BLaER1 treated with 17β-estradiol and CSF1 and Interleukin-3, amounts not matched to agents 10 nM and 100 nM (cell line): Measurements from ENCODE around the gene DIAPH3.

Experiments used
- H3K27ac ChIP-seq, 11 experiments: shearing (Covaris generic); formaldehyde crosslinking; 2 replicates each; pipeline ENCODE4 v1.8.1; 2022
- H3K27me3 ChIP-seq, 11 experiments: shearing (Covaris generic); formaldehyde crosslinking; 2 replicates each; pipeline ENCODE4 v1.8.1; 2022
- H3K36me3 ChIP-seq, 11 experiments: shearing (Covaris generic); formaldehyde crosslinking; 2 replicates each; pipeline ENCODE4 v1.8.1; 2022
- H3K4me1 ChIP-seq, 10 experiments: shearing (Covaris generic); formaldehyde crosslinking; 2 replicates each; pipeline ENCODE4 v1.8.1; 2022
- H3K4me2 ChIP-seq, 11 experiments: shearing (Covaris generic); formaldehyde crosslinking; 2 replicates each; pipeline ENCODE4 v1.8.1; 2022
- H3K4me3 ChIP-seq, 10 experiments: shearing (Covaris generic); formaldehyde crosslinking; 2 replicates each; pipeline ENCODE4 v1.8.1; 2022
- H3K9ac ChIP-seq, 11 experiments: shearing (Covaris generic); formaldehyde crosslinking; 2 replicates each; pipeline ENCODE4 v1.8.1; 2022
- H3K9me3 ChIP-seq, 11 experiments: shearing (Covaris generic); formaldehyde crosslinking; replicated peaks in 1 of 11; 2 replicates each; pipeline ENCODE4 v1.8.1; 2022
- H4K20me1 ChIP-seq, 11 experiments: shearing (Covaris generic); formaldehyde crosslinking; 2 replicates each; pipeline ENCODE4 v1.8.1; 2022
- Cebpa-rat ChIP-seq, 11 experiments: shearing (Covaris generic); IDR thresholded peaks; 2 replicates each; pipeline ENCODE4 v1.8.1; 2022

DIAPH3 gene

DNA sequence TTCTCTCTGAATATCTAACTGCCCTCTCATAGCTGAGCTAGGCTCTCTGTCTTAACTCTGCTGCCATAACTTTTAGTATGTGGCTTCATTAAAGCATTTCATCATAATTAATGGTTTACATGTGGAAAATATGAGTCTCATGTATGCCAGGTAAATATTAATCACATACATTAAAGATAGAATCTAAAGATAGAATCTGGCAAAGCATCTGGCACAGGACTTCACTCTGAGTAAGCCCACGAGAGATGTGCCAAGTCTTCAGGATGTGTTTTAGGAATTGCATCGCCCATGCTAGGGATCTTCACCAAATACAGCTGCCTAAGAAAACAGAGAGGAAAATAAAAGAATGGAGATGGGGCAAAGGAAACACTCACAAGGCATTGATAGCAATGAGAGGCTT is 285.8 kb downstream of the DIAPH3 start:
- Histone ChIP-seq H3K4me3 (no peak overlapping the region), H3K4me2 (no peak overlapping the region), H3K27me3 (no peaks in the 10 kb centered on the region), H3K9me3 (peaks cover 0 to 7% (median 0%) of the 10 kb centered on the region in 11 experiments; a peak in 1 of 22 replicates), H3K36me3 (peaks cover 0 to 37% (median 19%) of the 10 kb centered on the region in 11 experiments; a peak in 14 of 22 replicates), H4K20me1 (no peaks in the 10 kb centered on the region; a peak in 1 of 22 replicates), H3K27ac (no peak overlapping the region), H3K9ac (no peak overlapping the region), H3K4me1 (peaks cover 0 to 9% (median 2%) of the 10 kb centered on the region in 10 experiments; a peak in 4 of 20 replicates)
- TF ChIP-seq Cebpa-rat (IDR thresholded peaks at IDR 0.05): no peak

GRCh38 chr13:59874973-59875372 is 288.8 kb downstream of the DIAPH3 start:
- no peaks in the 10 kb centered on the region for H4K20me1 ChIP-seq
- H3K4me1 ChIP-seq: peaks cover 0 to 9% (median 2%) of the 10 kb centered on the region in 10 experiments; a peak in 4 of 20 replicates
- no peak overlapping the region for H3K27ac ChIP-seq
- H3K36me3 ChIP-seq: peaks cover 0 to 37% (median 19%) of the 10 kb centered on the region in 11 experiments; a peak in 14 of 22 replicates
- no peak for TF ChIP-seq Cebpa-rat (IDR thresholded peaks at IDR 0.05)
- no peak overlapping the region for H3K4me2 ChIP-seq
- H3K9me3 ChIP-seq: peaks cover 0 to 7% (median 0%) of the 10 kb centered on the region in 11 experiments; a peak in 1 of 22 replicates
- H3K4me3 ChIP-seq: no peak overlapping the region
- no peak overlapping the region for H3K9ac ChIP-seq
- H3K27me3 ChIP-seq: no peaks in the 10 kb centered on the region

- H3K27ac ChIP-seq: no peak overlapping the region
- peaks cover 0 to 30% (median 18%) of the 10 kb centered on the region in 11 experiments; a peak in 14 of 22 replicates for H3K36me3 ChIP-seq
- H3K4me2 ChIP-seq: peak overlapping the region in 2 of 11 experiments; percentile 24 to 38; a peak in 1 of 22 replicates
- H3K4me3 ChIP-seq: no peak overlapping the region
- no peak overlapping the region for H3K9ac ChIP-seq
- TF ChIP-seq Cebpa-rat (IDR thresholded peaks at IDR 0.05): no peak
- no peaks in the 10 kb centered on the region for H4K20me1 ChIP-seq
- H3K27me3 ChIP-seq: no peaks in the 10 kb centered on the region
- H3K4me1 ChIP-seq: peaks cover 0 to 9% (median 2%) of the 10 kb centered on the region in 10 experiments; a peak in 4 of 20 replicates
- peaks cover 0 to 7% (median 0%) of the 10 kb centered on the region in 11 experiments; a peak in 1 of 22 replicates for H3K9me3 ChIP-seq
Observed at GRCh38 chr13:59873856-59874255, 289.9 kb downstream of the DIAPH3 start.

DNA sequence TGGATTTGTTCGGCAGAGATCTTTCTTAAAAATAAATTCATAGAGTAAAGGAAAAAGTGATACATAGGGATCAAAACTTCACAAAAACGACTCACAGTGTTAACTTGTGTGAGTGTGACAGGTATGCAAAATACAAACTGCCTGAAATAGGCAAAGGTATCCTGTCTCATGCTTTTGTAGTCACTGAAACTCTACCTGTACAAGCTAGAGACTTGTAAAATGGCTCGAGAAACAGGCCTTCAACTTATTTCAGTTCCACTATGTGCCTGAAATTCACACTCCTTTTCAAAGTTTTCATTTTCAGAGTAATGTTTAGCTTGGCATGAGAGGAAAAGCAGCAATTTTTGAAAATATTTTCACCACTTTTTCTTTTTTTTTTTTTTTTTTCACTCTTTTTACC is 290.4 kb downstream of the DIAPH3 start:
- no peak overlapping the region for H3K9ac ChIP-seq
- no peak overlapping the region for H3K4me3 ChIP-seq
- H3K36me3 ChIP-seq: peaks cover 0 to 25% (median 16%) of the 10 kb centered on the region in 11 experiments; a peak in 14 of 22 replicates
- H4K20me1 ChIP-seq: no peaks in the 10 kb centered on the region
- no peak for TF ChIP-seq Cebpa-rat (IDR thresholded peaks at IDR 0.05)
- no peak overlapping the region for H3K4me2 ChIP-seq
- no peak overlapping the region for H3K27ac ChIP-seq
- peaks cover 0 to 9% (median 2%) of the 10 kb centered on the region in 10 experiments; a peak in 4 of 20 replicates for H3K4me1 ChIP-seq
- no peaks in the 10 kb centered on the region for H3K27me3 ChIP-seq
- H3K9me3 ChIP-seq: peaks cover 0 to 7% (median 0%) of the 10 kb centered on the region in 11 experiments; a peak in 1 of 22 replicates

GRCh38 chr13:59867867-59868266 is 295.9 kb downstream of the DIAPH3 start:
- Histone ChIP-seq H3K27me3 (no peaks in the 10 kb centered on the region), H3K4me3 (no peak overlapping the region), H3K9ac (no peak overlapping the region), H4K20me1 (no peaks in the 10 kb centered on the region), H3K36me3 (no peaks in the 10 kb centered on the region), H3K4me1 (no peaks in the 10 kb centered on the region), H3K27ac (no peak overlapping the region), H3K9me3 (no peaks in the 10 kb centered on the region), H3K4me2 (no peak overlapping the region)
- no peak for TF ChIP-seq Cebpa-rat (IDR thresholded peaks at IDR 0.05)

DNA sequence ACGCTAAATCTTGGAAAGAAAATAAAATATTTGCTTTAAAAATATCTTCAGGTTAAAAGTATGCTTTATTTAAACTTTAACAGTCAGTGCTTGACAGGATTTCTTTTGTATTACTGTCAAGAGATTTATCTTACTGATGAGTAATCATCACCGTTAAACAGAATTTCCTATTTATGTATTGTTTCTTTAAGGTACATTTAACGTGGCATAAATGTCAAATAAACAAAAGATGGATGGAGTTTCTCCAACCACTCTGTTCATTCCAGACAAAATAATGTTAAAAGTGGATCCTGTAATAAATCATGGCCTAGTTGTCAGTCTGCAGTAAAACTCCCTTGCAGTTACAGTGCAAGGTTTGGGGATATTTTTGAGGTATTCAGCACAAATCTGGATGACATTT is 298.3 kb downstream of the DIAPH3 start:
- H3K4me2 ChIP-seq: no peak overlapping the region
- no peak overlapping the region for H3K4me3 ChIP-seq
- TF ChIP-seq Cebpa-rat (IDR thresholded peaks at IDR 0.05): no peak

GRCh38 chr13:59863621-59864020 is 300.1 kb downstream of the DIAPH3 start:
- Histone ChIP-seq H3K4me3 (no peak overlapping the region), H3K27me3 (no peaks in the 10 kb centered on the region), H4K20me1 (no peaks in the 10 kb centered on the region), H3K9ac (no peak overlapping the region), H3K4me1 (no peaks in the 10 kb centered on the region), H3K4me2 (no peak overlapping the region), H3K36me3 (peaks cover 0 to 16% (median 0%) of the 10 kb centered on the region in 11 experiments; a peak in 4 of 22 replicates), H3K9me3 (no peaks in the 10 kb centered on the region), H3K27ac (no peak overlapping the region)
- no peak for TF ChIP-seq Cebpa-rat (IDR thresholded peaks at IDR 0.05)

More for the DNA sequence above, 298.3 kb downstream of the DIAPH3 start:
- Histone ChIP-seq H4K20me1 (no peaks in the 10 kb centered on the region), H3K27ac (no peak overlapping the region), H3K9me3 (no peaks in the 10 kb centered on the region), H3K27me3 (no peaks in the 10 kb centered on the region), H3K9ac (no peak overlapping the region), H3K4me1 (no peaks in the 10 kb centered on the region), H3K36me3 (peaks cover 0 to 12% (median 0%) of the 10 kb centered on the region in 11 experiments; a peak in 4 of 22 replicates)

- H3K9me3 ChIP-seq: no peaks in the 10 kb centered on the region
- H3K4me2 ChIP-seq: no peak overlapping the region
- TF ChIP-seq Cebpa-rat (IDR thresholded peaks at IDR 0.05): no peak
- H3K27ac ChIP-seq: no peak overlapping the region
- H3K9ac ChIP-seq: no peak overlapping the region
- H3K4me1 ChIP-seq: no peaks in the 10 kb centered on the region
- no peaks in the 10 kb centered on the region for H3K27me3 ChIP-seq
- no peak overlapping the region for H3K4me3 ChIP-seq
- no peaks in the 10 kb centered on the region for H4K20me1 ChIP-seq
- H3K36me3 ChIP-seq: peaks cover 0 to 16% (median 0%) of the 10 kb centered on the region in 11 experiments; a peak in 4 of 22 replicates
Observed at GRCh38 chr13:59861676-59862075, 302.1 kb downstream of the DIAPH3 start.

- no peak overlapping the region for H3K27ac ChIP-seq
- H3K4me3 ChIP-seq: no peak overlapping the region
- H3K9ac ChIP-seq: no peak overlapping the region
- H3K36me3 ChIP-seq: peaks cover 0 to 13% (median 4%) of the 10 kb centered on the region in 11 experiments; a peak in 10 of 22 replicates
- no peaks in the 10 kb centered on the region for H3K4me1 ChIP-seq
- peaks cover 0 to 6% (median 0%) of the 10 kb centered on the region in 11 experiments; a peak in 7 of 22 replicates for H3K9me3 ChIP-seq
- no peak overlapping the region for H3K4me2 ChIP-seq
- no peaks in the 10 kb centered on the region for H3K27me3 ChIP-seq
- H4K20me1 ChIP-seq: no peaks in the 10 kb centered on the region
- TF ChIP-seq Cebpa-rat (IDR thresholded peaks at IDR 0.05): no peak
Observed at GRCh38 chr13:59856281-59856810, 307.4 kb downstream of the DIAPH3 start.
